Activated CD4-positive, alpha-beta T cell treated with anti-CD3 and anti-CD28 coated beads for 36 hours (primary cell): ENCODE measurements around the gene EFNA5. TPM values are rescaled to one million over a fixed set of nuclear protein-coding genes. Genes with fewer than 3 reads are reported as not detected.

Source experiments
- ATAC-seq: fragments of 200-7000 bp; cut with Tn5 transposase; one replicate; pipeline ENCODE4 v1.10.0; 2021; ENCODE audit warnings: mild to moderate bottlenecking, moderate library complexity
- CTCF ChIA-PET: fragments of 350-600 bp; sonication (Branson Sonifier 250); formaldehyde crosslinking; loops from one replicate; lab custom pipeline; 2021; ENCODE audit warnings: antibody characterized with exemption; lab: Charles Lee
- POLR2A ChIA-PET: fragments of 350-600 bp; sonication (Branson Sonifier 250); formaldehyde crosslinking; loops from one replicate; lab custom pipeline; 2021; ENCODE audit warnings: antibody characterized with exemption, inconsistent platforms; lab: Charles Lee
- DNase-seq: peaks from one replicate; pipeline ENCODE4 v3.0.0-alpha.2; 2020
- H3K27ac Mint-ChIP-seq: one replicate; pipeline ENCODE4 v1.8.0; 2021; ENCODE audit warnings: mixed read lengths
- H3K27me3 Mint-ChIP-seq: one replicate; pipeline ENCODE4 v1.8.0; 2021; ENCODE audit warnings: mixed read lengths
- H3K36me3 Mint-ChIP-seq: one replicate; pipeline ENCODE4 v1.8.0; 2021; ENCODE audit warnings: low read depth, mixed read lengths
- H3K4me1 Mint-ChIP-seq: one replicate; pipeline ENCODE4 v1.8.0; 2021; ENCODE audit warnings: mixed read lengths
- H3K4me3 Mint-ChIP-seq: one replicate; pipeline ENCODE4 v1.8.0; 2021; ENCODE audit warnings: mild to moderate bottlenecking, moderate library complexity, mixed read lengths
- H3K9me3 Mint-ChIP-seq: one replicate; pipeline ENCODE4 v1.8.0; 2021; ENCODE audit warnings: low read depth, mixed read lengths
- intact Hi-C, 2 experiments: fragments of 100-400 bp; cut with DNase I in 1 of 2; cut with micrococcal nuclease in 1 of 2; formaldehyde crosslinking; loops; one replicate each; pipeline versions ENCODE4 v1.14.2 to v1.15.1; 2022 to 2024; cut with DNase I, micrococcal nuclease
- total RNA-seq, 2 experiments: library from RNA; stranded (reverse); gene quantifications; one replicate each; pipeline ENCODE4 v1.2.3, GENCODE V29; 2021

Gene EFNA5
- total RNA-seq, 2 experiments from 2014 or later = not detected

- intact Hi-C loops = no loop called here
- CTCF ChIA-PET = no interaction called here
Measured at GRCh38 chr5:107474716-107475489, 195.8 kb downstream of the EFNA5 start.

GRCh38 chr5:107474361-107474715, 196.4 kb downstream of the EFNA5 start:
- DNase-seq = no peak
- ATAC-seq = no peak
- Mint-ChIP-seq H3K4me3 (no peak overlapping the region), H3K27me3 (peaks cover 4% of the 10 kb centered on the region), H3K36me3 (no peaks in the 10 kb centered on the region), H3K4me1 (peaks cover 10% of the 10 kb centered on the region), H3K9me3 (no peaks in the 10 kb centered on the region), H3K27ac (no peak overlapping the region)
- ChIA-PET CTCF (no interaction called here), POLR2A (no interaction called here)
- intact Hi-C loops = no loop called here

More at GRCh38 chr5:107474716-107475489, 195.8 kb downstream of the EFNA5 start:
- Mint-ChIP-seq H3K4me3 (no peak overlapping the region), H3K27ac (no peak overlapping the region), H3K9me3 (no peaks in the 10 kb centered on the region), H3K36me3 (no peaks in the 10 kb centered on the region), H3K27me3 (peaks cover 4% of the 10 kb centered on the region), H3K4me1 (peaks cover 6% of the 10 kb centered on the region)
- POLR2A ChIA-PET = no interaction called here
- DNase-seq (no peak), ATAC-seq (no peak)

GRCh38 chr5:107472620-107473064, 198.1 kb downstream of the EFNA5 start:
- ATAC-seq (no peak), DNase-seq (no peak)
- Mint-ChIP-seq H3K9me3 (no peaks in the 10 kb centered on the region), H3K27me3 (peaks cover 2% of the 10 kb centered on the region), H3K36me3 (no peaks in the 10 kb centered on the region), H3K4me3 (no peak overlapping the region), H3K27ac (no peak overlapping the region), H3K4me1 (peaks cover 11% of the 10 kb centered on the region)
- intact Hi-C loops = no loop called here
- CTCF ChIA-PET = no interaction called here
- POLR2A ChIA-PET = no interaction called here

GRCh38 chr5:107470295-107470582, 200.5 kb downstream of the EFNA5 start:
- Mint-ChIP-seq H3K4me1 (peaks cover 6% of the 10 kb centered on the region), H3K27me3 (peaks cover 2% of the 10 kb centered on the region), H3K27ac (no peak overlapping the region), H3K36me3 (no peaks in the 10 kb centered on the region), H3K4me3 (no peak overlapping the region), H3K9me3 (no peaks in the 10 kb centered on the region)
- DNase-seq = no peak
- CTCF ChIA-PET = no interaction called here
- POLR2A ChIA-PET = no interaction called here
- ATAC-seq = no peak
- intact Hi-C loops = no loop called here

- Mint-ChIP-seq H3K9me3 (no peaks in the 10 kb centered on the region), H3K36me3 (no peaks in the 10 kb centered on the region), H3K4me1 (peaks cover 8% of the 10 kb centered on the region), H3K4me3 (no peak overlapping the region), H3K27me3 (peaks cover 2% of the 10 kb centered on the region), H3K27ac (no peak overlapping the region)
- POLR2A ChIA-PET = no interaction called here
- DNase-seq (no peak), ATAC-seq (no peak)
- intact Hi-C loops = no loop called here
- CTCF ChIA-PET = no interaction called here
Measured at GRCh38 chr5:107469485-107470294, 201.0 kb downstream of the EFNA5 start.

GRCh38 chr5:107469064-107469463, 201.7 kb downstream of the EFNA5 start:
- Mint-ChIP-seq H3K36me3 (no peaks in the 10 kb centered on the region), H3K27me3 (peaks cover 2% of the 10 kb centered on the region), H3K27ac (no peak overlapping the region), H3K4me3 (no peak overlapping the region), H3K4me1 (peaks cover 11% of the 10 kb centered on the region), H3K9me3 (no peaks in the 10 kb centered on the region)
- CTCF ChIA-PET = no interaction called here
- POLR2A ChIA-PET = no interaction called here
- ATAC-seq = no peak
- intact Hi-C loops = no loop called here
- no peak for DNase-seq

GRCh38 chr5:107468276-107468675, 202.5 kb downstream of the EFNA5 start:
- DNase-seq (no peak), ATAC-seq (no peak)
- intact Hi-C loops = no loop called here
- H3K9me3 Mint-ChIP-seq = no peaks in the 10 kb centered on the region
- CTCF ChIA-PET = no interaction called here
- H3K27ac Mint-ChIP-seq = no peak overlapping the region
- POLR2A ChIA-PET = no interaction called here
- H3K4me1 Mint-ChIP-seq = peaks cover 11% of the 10 kb centered on the region
- H3K36me3 Mint-ChIP-seq = no peaks in the 10 kb centered on the region
- no peaks in the 10 kb centered on the region for H3K27me3 Mint-ChIP-seq
- H3K4me3 Mint-ChIP-seq = no peak overlapping the region

GRCh38 chr5:107467137-107467932, 203.4 kb downstream of the EFNA5 start:
- ATAC-seq (no peak), DNase-seq (no peak)
- Mint-ChIP-seq H3K9me3 (no peaks in the 10 kb centered on the region), H3K4me3 (no peak overlapping the region), H3K27ac (no peak overlapping the region), H3K4me1 (peaks cover 11% of the 10 kb centered on the region), H3K27me3 (peaks cover 2% of the 10 kb centered on the region), H3K36me3 (no peaks in the 10 kb centered on the region)
- CTCF ChIA-PET = no interaction called here
- POLR2A ChIA-PET = no interaction called here
- intact Hi-C loops = no loop called here

- ATAC-seq = no peak
- H3K36me3 Mint-ChIP-seq = no peaks in the 10 kb centered on the region
- intact Hi-C loops = no loop called here
- ChIA-PET CTCF (no interaction called here), POLR2A (no interaction called here)
- H3K4me3 Mint-ChIP-seq = no peak overlapping the region
- H3K27ac Mint-ChIP-seq = no peak overlapping the region
- H3K27me3 Mint-ChIP-seq = peaks cover 5% of the 10 kb centered on the region
- no peaks in the 10 kb centered on the region for H3K9me3 Mint-ChIP-seq
- H3K4me1 Mint-ChIP-seq = peaks cover 11% of the 10 kb centered on the region
- no peak for DNase-seq
Measured at GRCh38 chr5:107466233-107466769, 204.4 kb downstream of the EFNA5 start.

GRCh38 chr5:107464876-107465275, 205.9 kb downstream of the EFNA5 start:
- Mint-ChIP-seq H3K4me3 (no peak overlapping the region), H3K27me3 (peaks cover 7% of the 10 kb centered on the region), H3K27ac (peak overlapping the region; percentile 44), H3K36me3 (no peaks in the 10 kb centered on the region), H3K4me1 (peaks cover 11% of the 10 kb centered on the region), H3K9me3 (no peaks in the 10 kb centered on the region)
- ATAC-seq (peak; percentile 44), DNase-seq (no peak)
- intact Hi-C loops = no loop called here
- POLR2A ChIA-PET = no interaction called here
- CTCF ChIA-PET = no interaction called here

GRCh38 chr5:107464416-107464815, 206.3 kb downstream of the EFNA5 start:
- H3K27me3 Mint-ChIP-seq = peaks cover 7% of the 10 kb centered on the region
- peaks cover 7% of the 10 kb centered on the region for H3K4me1 Mint-ChIP-seq
- no peaks in the 10 kb centered on the region for H3K9me3 Mint-ChIP-seq
- intact Hi-C loops = no loop called here
- no peak overlapping the region for H3K4me3 Mint-ChIP-seq
- DNase-seq (no peak), ATAC-seq (no peak)
- POLR2A ChIA-PET = no interaction called here
- H3K27ac Mint-ChIP-seq = peak overlapping the region; percentile 44
- H3K36me3 Mint-ChIP-seq = no peaks in the 10 kb centered on the region
- CTCF ChIA-PET = interaction anchor here (0.6 kb wide), 1 partner anchor 9 kb away, joined by 3 read pairs; no protein-coding TSS in a partner anchor
